Suppressor macrophage treated with lipopolysaccharide for 1 hour (primary cell): Measurements from ENCODE around the gene MKNK1.
A peak's percentile ranks its signal among the peaks of the same experiment; 100 is the strongest.

Experiments
- DNase-seq, 3 donors: peaks; one replicate each; pipeline ENCODE4 v3.0.0-alpha.2; 2020 to 2022

Gene MKNK1

GRCh38 chr1:46520063-46520911 lies 83.8 kb downstream of the MKNK1 start:
- DNase-seq: no peak

GRCh38 chr1:46519209-46519608 lies 84.9 kb downstream of the MKNK1 start:
- DNase-seq: peak in 2 of 3 donors; percentile 17 to 35

GRCh38 chr1:46517932-46518498 lies 86.1 kb downstream of the MKNK1 start:
- DNase-seq: no peak

GRCh38 chr1:46517010-46517600 lies 87.0 kb downstream of the MKNK1 start:
- DNase-seq: no peak

GRCh38 chr1:46516200-46516950 lies 87.7 kb downstream of the MKNK1 start:
- DNase-seq: no peak

GRCh38 chr1:46515576-46515975 lies 88.5 kb downstream of the MKNK1 start:
- no peak for DNase-seq

- no peak for DNase-seq
Measured at GRCh38 chr1:46513536-46513935, 90.5 kb downstream of the MKNK1 start.

- DNase-seq: no peak
Measured at GRCh38 chr1:46512792-46513190, 91.3 kb downstream of the MKNK1 start.

GRCh38 chr1:46512135-46512791 lies 91.8 kb downstream of the MKNK1 start:
- no peak for DNase-seq

GRCh38 chr1:46510998-46511365 lies 93.1 kb downstream of the MKNK1 start:
- no peak for DNase-seq

GRCh38 chr1:46510341-46510997 lies 93.6 kb downstream of the MKNK1 start:
- DNase-seq: no peak

- peak; percentile 76 to 83 (median 77) for DNase-seq
Measured at GRCh38 chr1:46508757-46509156, 95.3 kb downstream of the MKNK1 start.
